CD14-positive monocyte (primary cell): ENCODE data around the gene TEX13D. TPM values are rescaled to one million over a fixed set of nuclear protein-coding genes. Genes with fewer than 3 reads are reported as not detected.
"Not testable (repeated sequence)": the region's sequence is repeated elsewhere in the genome, so short reads cannot be mapped to it uniquely, and the experiment has no call there.

Experiments used
- DNase-seq, 3 donors: peaks; one replicate each; pipeline ENCODE4 v3.0.0-alpha.2; 2011 to 2022
- H2AFZ ChIP-seq: 2 replicates; pipeline ENCODE4 v1.6.0; 2012; ENCODE audit warnings: mild to moderate bottlenecking, low read depth, low read length, inconsistent platforms; ENCODE audit not compliant: insufficient read depth, poor library complexity, severe bottlenecking
- H3K27ac ChIP-seq, 2 donors: 1 replicate in 1 of 2; 2 replicates in 1 of 2; pipeline ENCODE4 v1.5.1; 2012 to 2013; ENCODE audit warnings: low read length in 2 of 2, control low read depth in 1 of 2, inconsistent platforms in 1 of 2, low read depth in 1 of 2, mild to moderate bottlenecking in 1 of 2
- H3K27me3 ChIP-seq, 2 donors: one replicate each; pipeline versions ENCODE4 v1.6.0 to v1.6.1; 2011 to 2013; ENCODE audit warnings: low read length in 2 of 2; ENCODE audit not compliant: control insufficient read depth in 2 of 2, insufficient read depth in 2 of 2
- H3K36me3 ChIP-seq, 2 donors: replicated peaks in 1 of 2; 1 replicate in 1 of 2; 2 replicates in 1 of 2; pipeline versions ENCODE4 v1.5.1 to v1.6.1; 2012 to 2013; ENCODE audit warnings: low read length in 2 of 2, control low read depth in 1 of 2, inconsistent platforms in 1 of 2, mild to moderate bottlenecking in 1 of 2; ENCODE audit not compliant: insufficient read depth in 2 of 2, control insufficient read depth in 1 of 2
- H3K4me1 ChIP-seq, 2 donors: 1 replicate in 1 of 2; 2 replicates in 1 of 2; pipeline versions ENCODE4 v1.5.1 to v1.6.1; 2012 to 2013; ENCODE audit warnings: low read length in 2 of 2, control low read depth in 1 of 2, inconsistent platforms in 1 of 2, mild to moderate bottlenecking in 1 of 2, moderate library complexity in 1 of 2; ENCODE audit not compliant: insufficient read depth in 2 of 2, control insufficient read depth in 1 of 2
- H3K4me2 ChIP-seq: replicated peaks from 2 replicates; pipeline ENCODE3; 2012; ENCODE audit warnings: low read length, moderate library complexity, mild to moderate bottlenecking; ENCODE audit not compliant: poor library complexity, severe bottlenecking; ENCODE audit errors: extremely low read depth
- H3K4me3 ChIP-seq, 3 experiments: fragments of 200-600 bp in 1 of 3; sonication (generic) in 1 of 3; replicated peaks in 1 of 3; 1 replicate in 2 of 3; 2 replicates in 1 of 3; pipeline ENCODE4 v1.5.1; 2011 to 2013; ENCODE audit warnings: low read length in 3 of 3, mild to moderate bottlenecking in 3 of 3, control low read depth in 2 of 3, low read depth in 2 of 3, inconsistent platforms in 1 of 3, moderate library complexity in 1 of 3
- H3K79me2 ChIP-seq: 2 replicates; pipeline ENCODE4 v1.6.0; 2012; ENCODE audit warnings: mild to moderate bottlenecking, control low read depth, inconsistent platforms, low read length, moderate library complexity; ENCODE audit not compliant: insufficient read depth
- H3K9ac ChIP-seq: 2 replicates; pipeline ENCODE4 v1.6.0; 2017; ENCODE audit warnings: low read length, mild to moderate bottlenecking; ENCODE audit not compliant: insufficient read depth, poor library complexity, severe bottlenecking
- H3K9me3 ChIP-seq, 2 donors: replicated peaks in 1 of 2; 1 replicate in 1 of 2; 2 replicates in 1 of 2; pipeline versions ENCODE4 v1.5.1 to v1.6.1; 2012 to 2013; ENCODE audit warnings: low read length in 2 of 2, control low read depth in 1 of 2; ENCODE audit not compliant: control insufficient read depth in 1 of 2, insufficient read depth in 1 of 2
- H4K20me1 ChIP-seq: 2 replicates; pipeline ENCODE4 v1.6.0; 2012; ENCODE audit warnings: mild to moderate bottlenecking, low read length, control low read depth, moderate library complexity; ENCODE audit not compliant: insufficient read depth
- H3K27ac Mint-ChIP-seq, 7 donors: one replicate each; pipeline ENCODE4 v1.8.0; 2020; ENCODE audit warnings: mild to moderate bottlenecking in 7 of 7, mixed read lengths in 7 of 7, moderate library complexity in 6 of 7, inconsistent platforms in 2 of 7
- H3K27me3 Mint-ChIP-seq, 3 donors: one replicate each; pipeline ENCODE4 v1.8.0; 2021 to 2022; ENCODE audit warnings: low read depth in 3 of 3, mild to moderate bottlenecking in 3 of 3, mixed read lengths in 3 of 3, moderate library complexity in 3 of 3, inconsistent platforms in 1 of 3
- H3K36me3 Mint-ChIP-seq, 2 donors: one replicate each; pipeline ENCODE4 v1.8.0; 2020; ENCODE audit warnings: mixed read lengths in 2 of 2, inconsistent platforms in 1 of 2, mild to moderate bottlenecking in 1 of 2
- H3K4me1 Mint-ChIP-seq: one replicate; pipeline ENCODE4 v1.8.0; 2020; ENCODE audit warnings: mild to moderate bottlenecking, mixed read lengths
- H3K4me3 Mint-ChIP-seq, 2 donors: one replicate each; pipeline ENCODE4 v1.8.0; 2020; ENCODE audit warnings: mild to moderate bottlenecking in 2 of 2, mixed read lengths in 2 of 2, moderate library complexity in 1 of 2
- H3K9me3 Mint-ChIP-seq, 7 donors: one replicate each; pipeline ENCODE4 v1.8.0; 2020 to 2022; ENCODE audit warnings: mixed read lengths in 7 of 7, mild to moderate bottlenecking in 6 of 7, moderate library complexity in 6 of 7, inconsistent platforms in 2 of 7
- CTCF ChIP-seq: fragments of 200-600 bp; IDR thresholded peaks from one replicate; pipeline ENCODE4 v1.8.0; 2022; ENCODE audit warnings: antibody characterized with exemption, mild to moderate bottlenecking
- WGBS: methylation state at CpG from one replicate; pipeline ENCODE4 v1.1.5; 2013; ENCODE audit warnings: missing lambda C conversion rate; ENCODE audit not compliant: insufficient coverage; 5-methylcytosine and 5-hydroxymethylcytosine counted together
- intact Hi-C, 2 donors: fragments of 100-400 bp; cut with micrococcal nuclease; formaldehyde crosslinking; loops; one replicate each; pipeline versions ENCODE4 v1.15.0 to v1.15.1; 2023
- polyA plus RNA-seq, 3 donors: library from polyadenylated mRNA; depleted of rRNA in 1 of 3; unstranded in 2 of 3; stranded (reverse) in 1 of 3; fragments of 300-500 nt in 2 of 3; fragments of >200 nt in 1 of 3; fragmentation: Illumina TruSeq in 2 of 3; gene quantifications; 1 replicate in 2 of 3; 2 replicates in 1 of 3; pipeline ENCODE4 v1.2.3, GENCODE V29; 2012 to 2021

TEX13D gene
- polyA plus RNA-seq, 3 donors, result not detected

GRCh38 chrX:124289443-124289842, 43.0 kb upstream of the TEX13D start:
- peaks cover 0 to 4% of the 10 kb centered on the region in 2 donors for H3K9me3 ChIP-seq
- DNase-seq, result no peak

GRCh38 chrX:124293810-124294209, 38.6 kb upstream of the TEX13D start:
- Mint-ChIP-seq H3K9me3 (peaks cover 3 to 11% (median 7%) of the 10 kb centered on the region in 7 donors), H3K4me3 (no peak overlapping the region), H3K27me3 (no peaks in the 10 kb centered on the region), H3K4me1 (no peaks in the 10 kb centered on the region), H3K27ac (no peak overlapping the region), H3K36me3 (no peaks in the 10 kb centered on the region)
- Histone ChIP-seq H4K20me1 (no peaks in the 10 kb centered on the region), H3K9ac (no peak overlapping the region), H2AFZ (no peak overlapping the region), H3K36me3 (no peaks in the 10 kb centered on the region), H3K4me2 (no peak overlapping the region), H3K27me3 (no peaks in the 10 kb centered on the region), H3K4me1 (no peaks in the 10 kb centered on the region), H3K9me3 (peaks cover 0 to 4% of the 10 kb centered on the region in 2 donors), H3K4me3 (no peak overlapping the region), H3K27ac (no peak overlapping the region), H3K79me2 (no peaks in the 10 kb centered on the region)
- no peak for DNase-seq
- intact Hi-C loops, result no loop called here
- no peak for TF ChIP-seq CTCF

More at GRCh38 chrX:124289443-124289842, 43.0 kb upstream of the TEX13D start:
- no peak overlapping the region for H3K9ac ChIP-seq
- H3K36me3 Mint-ChIP-seq, result no peaks in the 10 kb centered on the region
- no peak for TF ChIP-seq CTCF
- peaks cover 3 to 10% (median 6%) of the 10 kb centered on the region in 7 donors for H3K9me3 Mint-ChIP-seq
- H3K27me3 Mint-ChIP-seq, result peaks cover 0 to 5% (median 0%) of the 10 kb centered on the region in 3 donors
- no peaks in the 10 kb centered on the region for H3K36me3 ChIP-seq
- no peak overlapping the region for H3K27ac Mint-ChIP-seq
- H3K79me2 ChIP-seq, result no peaks in the 10 kb centered on the region
- H3K4me1 Mint-ChIP-seq, result no peaks in the 10 kb centered on the region
- H4K20me1 ChIP-seq, result no peaks in the 10 kb centered on the region
- no peak overlapping the region for H3K4me2 ChIP-seq
- no peak overlapping the region for H3K27ac ChIP-seq
- intact Hi-C loops, result no loop called here
- no peak overlapping the region for H2AFZ ChIP-seq
- H3K4me1 ChIP-seq, result no peaks in the 10 kb centered on the region
- no peak overlapping the region for H3K4me3 Mint-ChIP-seq
- no CpG with 5 or more reads among the region's 4 CpGs for WGBS
- H3K4me3 ChIP-seq, result no peak overlapping the region
- no peaks in the 10 kb centered on the region for H3K27me3 ChIP-seq

DNA sequence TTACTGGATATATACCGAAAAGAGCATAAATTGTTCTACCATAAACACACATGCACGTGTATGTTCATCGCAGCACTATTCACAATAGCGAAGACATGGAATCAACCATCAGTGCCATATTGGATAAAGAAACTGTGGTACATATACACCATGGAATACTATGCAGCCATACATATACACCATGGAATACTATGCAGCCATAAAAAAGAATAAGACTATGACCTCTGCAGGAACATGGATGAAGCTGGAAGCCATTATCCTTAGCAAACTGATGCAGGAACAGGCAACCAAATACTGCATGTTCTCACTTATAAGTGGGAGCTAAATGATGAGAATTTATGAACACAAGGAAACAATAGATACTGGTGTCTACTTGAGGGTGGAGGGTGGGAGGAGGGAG, 33.1 kb upstream of the TEX13D start:
- H3K9me3 ChIP-seq, H3K36me3 ChIP-seq, H3K4me3 ChIP-seq, H3K9ac ChIP-seq, H3K27me3 ChIP-seq, intact Hi-C loops, H3K9me3 Mint-ChIP-seq, H3K27ac Mint-ChIP-seq, H3K4me1 Mint-ChIP-seq, H3K79me2 ChIP-seq, DNase-seq, H3K4me3 Mint-ChIP-seq, H3K4me2 ChIP-seq, H3K36me3 Mint-ChIP-seq, H3K4me1 ChIP-seq, H4K20me1 ChIP-seq, H2AFZ ChIP-seq, H3K27me3 Mint-ChIP-seq, H3K27ac ChIP-seq: not testable (repeated sequence)
- no CpG with 5 or more reads among the region's 4 CpGs for WGBS
